IPS-NIHi11 (cell line): Measurements from ENCODE around the gene ZBTB4.

Source experiments
- DNase-seq: peaks from one replicate; pipeline ENCODE4 v3.0.0; 2012; ENCODE audit warnings: mixed read lengths, low spot score

Gene ZBTB4

DNA sequence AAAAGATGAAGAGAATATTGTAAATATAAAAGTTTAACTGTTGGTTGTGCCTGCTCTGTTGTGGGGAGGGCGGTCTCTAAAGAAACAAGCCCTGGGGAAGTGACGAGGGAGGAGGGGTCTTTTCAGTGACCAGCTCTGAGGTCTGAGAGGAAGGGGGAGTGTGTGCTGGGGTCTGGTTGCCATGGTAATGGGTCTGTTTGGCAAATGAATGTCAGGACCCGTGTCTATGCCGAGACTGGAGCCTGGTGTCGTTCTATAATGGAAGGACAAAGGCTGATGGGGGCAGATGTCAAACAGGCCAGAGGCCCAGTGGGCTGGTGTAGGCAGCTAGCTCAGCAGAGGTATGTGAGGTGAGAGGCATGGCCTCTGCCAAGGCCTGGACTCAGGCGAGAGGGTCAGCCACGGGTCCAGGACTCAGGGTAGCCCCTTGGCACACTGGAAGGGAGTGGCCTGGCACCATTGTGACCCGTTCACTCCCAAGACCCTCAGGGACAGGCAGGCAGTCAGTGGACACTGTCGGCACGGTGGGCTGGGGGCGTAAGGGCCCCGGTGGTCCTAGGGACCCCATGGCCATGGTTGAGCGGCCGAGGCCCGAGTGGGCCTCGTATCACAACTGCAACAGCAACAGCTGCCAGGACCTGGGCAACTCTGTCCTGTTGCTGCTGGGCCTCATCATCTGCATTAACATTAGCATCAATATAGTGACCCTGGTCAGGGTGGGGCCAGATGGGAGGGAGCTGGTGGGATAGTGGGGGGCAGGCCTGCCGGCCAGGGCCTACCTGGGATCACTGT is 59.4 kb downstream of the ZBTB4 start, which contains the start of gene SPEM1:
SPEM1 (plus strand) TSS at position 506 of the 792 bp plus-strand sequence; CDS start at position 567, 61 bp downstream.
- DNase-seq = no peak

DNA sequence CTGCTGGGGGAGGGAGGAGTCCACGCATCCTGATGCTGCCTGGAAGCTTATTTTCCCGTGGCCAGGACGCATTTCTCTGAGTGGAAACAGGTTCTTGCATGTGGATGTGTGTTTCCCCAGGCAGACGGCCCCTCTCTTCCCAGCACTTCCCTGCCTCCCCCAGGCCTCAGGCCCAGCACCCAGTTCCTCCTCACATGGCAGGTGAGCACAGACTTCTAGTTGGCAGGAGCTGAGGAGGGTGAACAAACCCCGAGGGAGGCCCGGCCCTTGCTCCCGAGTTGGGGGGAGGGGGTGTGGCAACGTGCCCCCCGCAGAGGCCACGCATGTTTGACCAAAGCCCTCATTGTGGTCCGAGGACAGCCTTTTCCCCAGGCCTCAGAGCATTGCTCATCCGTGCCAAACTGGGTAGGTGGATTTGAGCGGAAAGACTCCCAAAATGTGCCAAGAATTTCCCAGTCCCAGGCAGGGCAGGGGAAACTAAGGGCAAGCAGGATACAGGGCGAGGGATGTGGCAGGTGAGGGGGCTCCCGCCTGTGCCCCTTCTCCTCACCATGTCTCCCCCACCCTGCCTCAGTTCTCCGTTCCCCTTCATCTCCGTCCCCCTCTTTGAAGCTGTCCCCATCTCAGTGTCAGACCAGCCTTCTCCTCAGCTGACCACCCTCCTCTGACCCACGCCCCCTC is 60.8 kb downstream of the ZBTB4 start:
- DNase-seq = no peak

DNA sequence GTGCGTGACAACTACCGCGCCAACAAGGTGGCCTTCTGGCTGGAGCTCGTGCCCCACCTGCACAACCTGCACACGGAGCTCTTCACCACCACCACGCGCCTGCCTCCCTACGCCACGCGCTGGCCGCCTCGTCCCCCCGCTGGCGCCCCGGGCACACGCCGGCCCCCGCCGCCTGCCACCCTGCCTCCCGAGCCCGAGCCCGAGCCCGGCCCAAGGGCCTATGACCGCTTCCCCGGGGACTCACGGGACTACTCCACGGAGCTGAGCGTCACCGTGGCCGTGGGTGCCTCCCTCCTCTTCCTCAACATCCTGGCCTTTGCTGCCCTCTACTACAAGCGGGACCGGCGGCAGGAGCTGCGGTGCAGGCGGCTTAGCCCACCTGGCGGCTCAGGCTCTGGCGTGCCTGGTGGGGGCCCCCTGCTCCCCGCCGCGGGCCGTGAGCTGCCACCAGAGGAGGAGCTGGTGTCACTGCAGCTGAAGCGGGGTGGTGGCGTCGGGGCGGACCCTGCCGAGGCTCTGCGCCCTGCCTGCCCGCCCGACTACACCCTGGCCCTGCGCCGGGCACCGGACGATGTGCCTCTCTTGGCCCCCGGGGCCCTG is 62.3 kb downstream of the ZBTB4 start:
- no peak for DNase-seq

DNA sequence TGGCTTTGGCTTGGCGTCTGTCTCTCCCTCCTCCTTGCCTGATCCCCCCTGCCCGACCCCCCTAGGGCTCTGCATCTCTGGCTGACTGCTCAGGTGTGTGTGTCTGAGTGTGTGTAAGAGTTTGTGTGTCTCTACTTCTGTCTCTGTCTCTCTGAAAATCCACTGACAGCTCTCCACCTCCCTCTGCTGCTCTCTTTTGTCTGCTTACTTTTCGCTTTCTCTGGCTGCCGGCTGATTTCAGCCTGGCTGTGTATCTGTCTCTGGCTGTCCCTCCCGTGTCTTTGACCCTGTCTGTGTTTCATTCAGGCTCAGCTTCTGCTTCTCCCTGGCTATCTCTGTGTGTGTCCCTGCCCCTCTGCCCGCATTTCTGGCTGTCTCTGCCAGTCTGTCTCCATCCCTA is 63.1 kb downstream of the ZBTB4 start:
- no peak for DNase-seq

DNA sequence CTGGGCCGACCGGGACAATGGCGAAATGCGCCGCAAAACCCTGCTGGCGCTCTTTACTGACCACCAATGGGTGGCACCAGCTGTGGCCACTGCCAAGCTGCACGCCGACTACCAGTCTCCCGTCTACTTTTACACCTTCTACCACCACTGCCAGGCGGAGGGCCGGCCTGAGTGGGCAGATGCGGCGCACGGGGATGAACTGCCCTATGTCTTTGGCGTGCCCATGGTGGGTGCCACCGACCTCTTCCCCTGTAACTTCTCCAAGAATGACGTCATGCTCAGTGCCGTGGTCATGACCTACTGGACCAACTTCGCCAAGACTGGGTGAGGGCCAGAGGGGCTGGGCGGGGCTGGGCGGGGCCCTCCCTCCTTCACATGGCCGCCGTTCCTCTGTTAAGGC is 63.6 kb downstream of the ZBTB4 start:
- no peak for DNase-seq

DNA sequence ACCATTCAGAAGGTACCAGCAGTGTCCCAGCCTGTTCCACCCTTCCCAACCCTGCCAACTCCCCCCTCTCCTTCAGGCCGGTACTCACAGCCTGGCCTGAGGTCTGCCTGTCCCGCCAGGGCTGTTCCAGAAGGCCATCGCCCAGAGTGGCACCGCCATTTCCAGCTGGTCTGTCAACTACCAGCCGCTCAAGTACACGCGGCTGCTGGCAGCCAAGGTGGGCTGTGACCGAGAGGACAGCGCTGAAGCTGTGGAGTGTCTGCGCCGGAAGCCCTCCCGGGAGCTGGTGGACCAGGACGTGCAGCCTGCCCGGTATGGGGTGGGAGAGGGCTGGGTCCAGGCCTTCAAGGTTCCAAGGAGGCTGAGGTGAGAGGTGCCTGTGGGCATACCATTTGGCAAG is 64.6 kb downstream of the ZBTB4 start:
- no peak for DNase-seq

DNA sequence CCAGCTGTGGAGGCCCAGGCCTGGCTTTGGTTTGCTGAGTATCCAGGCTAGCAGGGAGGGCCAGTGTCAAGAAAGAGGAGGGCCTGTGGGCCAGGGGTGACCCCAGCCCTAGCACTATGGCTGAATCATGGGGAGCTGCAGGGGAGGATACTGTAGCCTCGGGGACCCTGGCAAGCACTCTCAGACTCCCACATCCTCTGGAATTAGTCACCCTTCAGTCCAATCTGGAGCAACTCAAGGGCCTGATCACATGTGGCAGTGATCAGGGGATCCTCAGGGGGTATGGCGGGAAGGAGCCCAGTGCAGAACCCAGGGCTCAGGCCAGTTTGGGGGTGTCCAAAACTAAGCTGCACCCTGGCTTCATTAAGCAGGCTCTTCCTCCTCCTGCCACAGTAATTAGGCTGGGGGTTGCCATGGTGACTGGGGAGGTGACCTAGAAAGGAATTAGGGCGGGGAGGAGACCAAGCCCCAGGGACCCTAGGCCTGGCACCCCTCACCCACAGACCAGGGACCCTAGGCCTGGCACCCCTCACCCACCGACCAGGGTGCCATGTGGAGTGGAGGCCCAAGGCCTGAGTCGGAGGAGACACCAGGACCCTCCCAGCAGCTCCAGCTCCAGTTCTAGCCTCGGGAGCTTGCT is 66.0 kb downstream of the ZBTB4 start:
- DNase-seq = no peak

DNA sequence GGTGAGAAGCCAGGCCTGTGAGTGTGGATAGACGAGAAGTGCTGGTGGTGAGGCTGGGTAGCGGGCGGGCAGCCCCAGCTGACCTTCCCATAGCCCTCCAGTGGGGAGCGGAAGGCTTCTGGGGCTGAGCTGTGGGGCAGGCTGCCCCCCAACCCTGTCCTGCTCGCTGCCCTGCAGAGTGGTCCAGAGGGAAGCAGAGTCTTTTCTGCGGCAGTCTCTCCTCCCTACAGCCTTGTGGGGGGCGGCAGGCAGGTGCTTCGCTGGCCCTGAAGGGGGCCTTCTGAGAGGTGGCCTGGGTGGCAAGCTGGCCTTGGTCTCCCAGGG is 68.0 kb downstream of the ZBTB4 start:
- no peak for DNase-seq

DNA sequence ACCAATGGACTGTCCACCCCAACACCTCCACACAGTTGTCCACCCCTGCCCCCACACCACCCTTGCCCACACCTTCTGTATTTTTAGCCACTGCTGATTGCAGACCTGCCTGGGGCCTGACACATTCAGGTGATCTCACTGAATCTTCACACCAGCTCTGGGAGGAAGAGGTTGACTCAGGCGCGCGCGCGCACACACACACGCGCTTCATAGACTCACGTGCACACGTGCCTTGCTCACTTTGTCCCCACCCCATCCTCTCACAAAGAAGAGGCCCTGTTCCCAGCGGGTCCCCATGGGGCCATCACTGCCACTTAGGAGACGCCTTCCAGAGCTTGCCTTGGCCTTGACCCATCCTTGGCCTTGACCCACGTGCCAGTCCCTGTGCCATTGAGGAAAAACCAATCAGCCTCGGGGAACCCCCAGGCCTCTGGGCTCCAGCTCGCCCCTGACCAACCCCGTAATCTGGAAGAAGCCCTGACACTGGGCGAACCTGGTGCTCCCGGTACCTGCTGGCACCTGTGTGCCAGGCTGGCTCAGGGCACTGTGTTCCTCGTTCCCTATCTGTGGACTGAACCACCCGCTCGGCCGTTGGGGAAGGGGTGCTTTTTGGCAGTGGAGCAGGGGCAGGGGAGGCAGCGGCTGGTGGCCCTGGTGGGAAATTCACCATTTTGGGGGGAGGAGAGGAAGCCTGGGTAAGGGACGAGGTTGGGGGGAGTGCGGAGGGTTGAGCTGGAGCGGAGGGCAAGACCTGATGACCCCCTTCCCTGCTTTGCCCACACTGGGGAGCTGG is 68.6 kb downstream of the ZBTB4 start:
- DNase-seq = no peak

DNA sequence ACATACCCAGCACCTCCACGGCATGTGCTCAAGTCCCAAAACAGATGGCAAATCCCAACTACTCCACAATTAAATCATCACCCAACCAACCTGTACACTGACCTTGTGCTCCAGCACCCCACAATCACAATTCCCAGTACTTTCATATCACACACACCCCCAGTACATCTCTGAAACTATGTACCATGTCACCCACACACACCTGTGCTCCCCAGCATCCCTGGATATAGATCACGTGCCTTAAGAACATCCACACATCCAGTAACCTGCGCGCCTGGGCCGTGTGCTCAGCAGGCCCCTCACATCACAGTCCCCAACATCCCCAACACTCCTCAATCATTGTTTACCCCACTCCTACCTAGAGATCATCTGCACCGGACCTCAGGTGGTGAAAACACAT is 69.7 kb downstream of the ZBTB4 start:
- DNase-seq = no peak
